H1 (cell line): ENCODE measurements around the gene SCN8A. TPM values are rescaled to one million over a fixed set of nuclear protein-coding genes. Genes with fewer than 3 reads are reported as not detected.

Source experiments
- CTCF ChIA-PET: fragments of 300-600 bp; sonication (Branson Sonifier 250); formaldehyde crosslinking; loops from one replicate; lab custom pipeline; 2021; ENCODE audit not compliant: partially characterized antibody; lab: Charles Lee
- POLR2A ChIA-PET: fragments of 300-600 bp; sonication (Branson Sonifier 250); formaldehyde crosslinking; loops from one replicate; lab custom pipeline; 2021; ENCODE audit warnings: inconsistent platforms; ENCODE audit not compliant: partially characterized antibody; lab: Charles Lee
- DNase-seq, 2 experiments: peaks; one replicate each; pipeline versions ENCODE4 v3.0.0 to v3.0.0-alpha.2; 2010 to 2022; ENCODE audit warnings: low spot score in 2 of 2, low read depth in 1 of 2, mixed read lengths in 1 of 2
- FAIRE-seq: peaks from 2 replicates; lab custom pipeline; 2011; peaks lifted over from hg19 to GRCh38; lab: Jason Lieb, UNC
- H2AFZ ChIP-seq: 2 replicates; pipeline ENCODE4 v1.8.1; 2012; ENCODE audit warnings: low read length, inconsistent platforms
- H2AK5ac ChIP-seq: 2 replicates; pipeline ENCODE4 v1.6.1; 2013; ENCODE audit warnings: low read depth, low read length
- H2BK120ac ChIP-seq: replicated peaks from 2 replicates; pipeline ENCODE3; 2013; ENCODE audit warnings: low read depth, low read length, inconsistent platforms
- H2BK12ac ChIP-seq: 2 replicates; pipeline ENCODE4 v1.6.1; 2013; ENCODE audit warnings: low read depth, low read length
- H2BK15ac ChIP-seq: 2 replicates; pipeline ENCODE4 v1.6.1; 2013; ENCODE audit warnings: low read length
- H2BK20ac ChIP-seq: 2 replicates; pipeline ENCODE4 v1.6.1; 2013; ENCODE audit warnings: low read length
- H2BK5ac ChIP-seq: 2 replicates; pipeline ENCODE4 v1.6.1; 2013; ENCODE audit warnings: low read depth, low read length
- H3K14ac ChIP-seq: 2 replicates; pipeline ENCODE4 v1.6.1; 2013; ENCODE audit warnings: inconsistent platforms; ENCODE audit not compliant: insufficient read length
- H3K18ac ChIP-seq: 2 replicates; pipeline ENCODE4 v1.6.1; 2013; ENCODE audit warnings: low read length; ENCODE audit errors: extremely low read depth
- H3K23ac ChIP-seq: 2 replicates; pipeline ENCODE4 v1.6.1; 2013; ENCODE audit warnings: inconsistent platforms; ENCODE audit not compliant: insufficient read length
- H3K23me2 ChIP-seq: 2 replicates; pipeline ENCODE4 v1.6.1; 2013; ENCODE audit warnings: low read depth, low read length
- H3K27ac ChIP-seq: 2 replicates; pipeline ENCODE4 v1.6.1; 2011; ENCODE audit warnings: low read depth, low read length, inconsistent platforms
- H3K27me3 ChIP-seq, 4 experiments: replicated peaks in 1 of 4; 1 replicate in 1 of 4; 2 replicates in 3 of 4; pipeline versions ENCODE4 v1.6.1 to v1.8.1; 2011 to 2013; ENCODE audit warnings: low read length in 3 of 4, mild to moderate bottlenecking in 3 of 4, inconsistent platforms in 2 of 4, mixed read lengths in 2 of 4, moderate library complexity in 1 of 4; ENCODE audit not compliant: control insufficient read depth in 3 of 4, insufficient read depth in 3 of 4; ENCODE audit errors: extremely low read depth in 1 of 4
- H3K36me3 ChIP-seq, 4 experiments: 2 replicates each; pipeline versions ENCODE4 v1.6.1 to v1.8.1; 2011 to 2013; ENCODE audit warnings: mild to moderate bottlenecking in 4 of 4, low read length in 3 of 4, moderate library complexity in 2 of 4, control low read depth in 1 of 4, inconsistent platforms in 1 of 4; ENCODE audit not compliant: insufficient read depth in 4 of 4, control insufficient read depth in 2 of 4
- H3K4ac ChIP-seq: replicated peaks from 2 replicates; pipeline ENCODE3; 2013; ENCODE audit warnings: low read length, low read depth, mixed read lengths, inconsistent platforms; ENCODE audit not compliant: insufficient read length
- H3K4me1 ChIP-seq, 4 experiments: replicated peaks in 1 of 4; 1 replicate in 1 of 4; 2 replicates in 3 of 4; pipeline versions ENCODE4 v1.6.1 to v1.8.1; 2011 to 2013; ENCODE audit warnings: low read length in 3 of 4, inconsistent platforms in 2 of 4, mixed read lengths in 1 of 4; ENCODE audit not compliant: insufficient read depth in 4 of 4, control insufficient read depth in 3 of 4
- H3K4me2 ChIP-seq, 2 experiments: 2 replicates each; pipeline versions ENCODE4 v1.6.1 to v1.8.1; 2011 to 2013; ENCODE audit warnings: low read depth in 2 of 2, low read length in 2 of 2, control low read depth in 1 of 2, inconsistent platforms in 1 of 2, mild to moderate bottlenecking in 1 of 2; ENCODE audit not compliant: insufficient read depth in 1 of 2
- H3K4me3 ChIP-seq, 4 experiments: fragments of 200-600, 300-600 bp in 1 of 4; sonication (generic), shearing (Covaris generic), sonication (Bioruptor Twin) in 1 of 4; 2 replicates each; pipeline versions ENCODE4 v1.5.1 to v1.8.1; 2011 to 2016; ENCODE audit warnings: low read length in 4 of 4, low read depth in 3 of 4, control low read depth in 2 of 4, inconsistent platforms in 2 of 4, mild to moderate bottlenecking in 2 of 4, mixed read lengths in 1 of 4, moderate library complexity in 1 of 4; ENCODE audit not compliant: insufficient read depth in 2 of 4; ENCODE audit errors: extremely low read depth in 1 of 4
- H3K56ac ChIP-seq: replicated peaks from 2 replicates; pipeline ENCODE3; 2013; ENCODE audit warnings: low read depth, mild to moderate bottlenecking, mixed read lengths, low read length, inconsistent platforms; ENCODE audit not compliant: insufficient read length
- H3K79me1 ChIP-seq: 2 replicates; pipeline ENCODE4 v1.6.1; 2013; ENCODE audit warnings: low read depth, low read length, control low read depth
- H3K79me2 ChIP-seq, 2 experiments: 2 replicates each; pipeline versions ENCODE4 v1.6.1 to v1.8.1; 2012 to 2013; ENCODE audit warnings: low read length in 2 of 2, mild to moderate bottlenecking in 2 of 2, inconsistent platforms in 1 of 2; ENCODE audit not compliant: insufficient read depth in 2 of 2, control insufficient read depth in 1 of 2
- H3K9ac ChIP-seq, 4 experiments: replicated peaks in 1 of 4; 1 replicate in 1 of 4; 2 replicates in 3 of 4; pipeline versions ENCODE4 v1.6.1 to v1.8.1; 2011 to 2013; ENCODE audit warnings: low read depth in 3 of 4, low read length in 3 of 4, control low read depth in 2 of 4, mild to moderate bottlenecking in 2 of 4, moderate library complexity in 2 of 4, inconsistent platforms in 1 of 4; ENCODE audit errors: extremely low read depth in 1 of 4
- H3K9me3 ChIP-seq, 2 experiments: 2 replicates each; pipeline versions ENCODE4 v1.6.1 to v1.8.1; 2012 to 2013; ENCODE audit warnings: mild to moderate bottlenecking in 2 of 2, moderate library complexity in 2 of 2, control low read depth in 1 of 2, inconsistent platforms in 1 of 2, low read depth in 1 of 2, low read length in 1 of 2, mixed read lengths in 1 of 2; ENCODE audit not compliant: insufficient read depth in 2 of 2
- H4K20me1 ChIP-seq, 2 experiments: replicated peaks in 1 of 2; 2 replicates each; pipeline versions ENCODE3 to v1.8.1; 2011 to 2013; ENCODE audit warnings: inconsistent platforms in 2 of 2, low read length in 2 of 2, mild to moderate bottlenecking in 1 of 2; ENCODE audit not compliant: insufficient read depth in 2 of 2, control insufficient read depth in 1 of 2
- H4K5ac ChIP-seq: 2 replicates; pipeline ENCODE4 v1.6.1; 2013; ENCODE audit warnings: low read length, low read depth, mixed read lengths, inconsistent platforms; ENCODE audit not compliant: insufficient read length
- H4K8ac ChIP-seq: 2 replicates; pipeline ENCODE4 v1.8.0; 2013; ENCODE audit warnings: mild to moderate bottlenecking, moderate library complexity, low read length, inconsistent platforms; ENCODE audit not compliant: insufficient read depth; ENCODE audit errors: extremely low read depth
- H4K91ac ChIP-seq: replicated peaks from 2 replicates; pipeline ENCODE3; 2013; ENCODE audit warnings: low read length, mixed read lengths, inconsistent platforms; ENCODE audit not compliant: insufficient read length
- BACH1 ChIP-seq: IDR thresholded peaks from 2 replicates; pipeline ENCODE4 v1.6.1; 2012; ENCODE audit warnings: low read length, improper control_type of control experiment
- BRCA1 ChIP-seq: IDR thresholded peaks from 2 replicates; pipeline ENCODE4 v1.6.1; 2012; ENCODE audit warnings: low read depth, low read length, improper control_type of control experiment
- CHD1 ChIP-seq: IDR thresholded peaks from 2 replicates; pipeline ENCODE4 v1.6.1; 2012; ENCODE audit warnings: low read depth, low read length, improper control_type of control experiment
- EGR1 ChIP-seq: IDR thresholded peaks from 2 replicates; pipeline ENCODE4 v1.6.1; 2011; ENCODE audit warnings: low read depth, low read length, borderline replicate concordance
- EP300 ChIP-seq, 2 experiments: IDR thresholded peaks; 1 replicate in 1 of 2; 2 replicates in 1 of 2; pipeline ENCODE4 v1.6.1; 2011 to 2012; ENCODE audit warnings: low read depth in 2 of 2, low read length in 2 of 2, mild to moderate bottlenecking in 2 of 2, borderline replicate concordance in 1 of 2, inconsistent platforms in 1 of 2, moderate library complexity in 1 of 2
- FOSL1 ChIP-seq: IDR thresholded peaks from 2 replicates; pipeline ENCODE4 v1.6.1; 2011; ENCODE audit warnings: mild to moderate bottlenecking, low read depth, low read length, moderate library complexity; ENCODE audit not compliant: insufficient read depth
- HDAC2 ChIP-seq, 2 experiments: fragments of 300-600 bp in 1 of 2; sonication (generic) in 1 of 2; IDR thresholded peaks; 2 replicates each; pipeline ENCODE4 v1.6.1; 2011 to 2012; ENCODE audit warnings: low read depth in 2 of 2, low read length in 2 of 2, mild to moderate bottlenecking in 2 of 2, moderate library complexity in 2 of 2, borderline replicate concordance in 1 of 2, inconsistent platforms in 1 of 2
- KDM4A ChIP-seq: IDR thresholded peaks from one replicate; pipeline ENCODE4 v1.7.1; 2012; ENCODE audit warnings: low read depth, mild to moderate bottlenecking, moderate library complexity, low read length, inconsistent platforms; ENCODE audit not compliant: severe bottlenecking
- MAFK ChIP-seq: IDR thresholded peaks from 2 replicates; pipeline ENCODE4 v1.6.1; 2012; ENCODE audit warnings: low read depth, mild to moderate bottlenecking, improper control_type of control experiment, low read length
- POLR2AphosphoS5 ChIP-seq: IDR thresholded peaks from 2 replicates; pipeline ENCODE4 v1.6.1; 2011; ENCODE audit warnings: low read depth, low read length
- POU5F1 ChIP-seq: IDR thresholded peaks from 2 replicates; pipeline ENCODE4 v1.6.1; 2011; ENCODE audit warnings: low read depth, mild to moderate bottlenecking, low read length, moderate library complexity
- SP2 ChIP-seq: IDR thresholded peaks from 2 replicates; pipeline ENCODE4 v1.6.1; 2012; ENCODE audit warnings: mild to moderate bottlenecking, low read length, inconsistent platforms
- SP4 ChIP-seq: IDR thresholded peaks from 2 replicates; pipeline ENCODE4 v1.6.1; 2012; ENCODE audit warnings: low read length, inconsistent platforms
- TCF12 ChIP-seq: IDR thresholded peaks from 2 replicates; pipeline ENCODE4 v1.6.1; 2011; ENCODE audit warnings: low read depth, mild to moderate bottlenecking, low read length
- YY1 ChIP-seq: IDR thresholded peaks from 2 replicates; pipeline ENCODE4 v1.6.1; 2011; ENCODE audit warnings: low read depth, mild to moderate bottlenecking, low read length
- polyA plus RNA-seq, 7 experiments: library from polyadenylated mRNA; depleted of rRNA in 3 of 7; stranded (reverse) in 5 of 7; unstranded in 2 of 7; fragments of >200 nt in 5 of 7; fragments of 200-250 nt in 2 of 7; gene quantifications; 1 replicate in 5 of 7; 2 replicates in 1 of 7; 4 replicates in 1 of 7; pipeline versions ENCODE4 v1.2.1 to v1.2.3, GENCODE V29; 2011 to 2013; ENCODE audit warnings: missing spikeins in 2 of 7, mixed read lengths in 2 of 7
- total RNA-seq: library from RNA; stranded (reverse); fragmentation: NEBNext Ultra II Directional; extraction: Animal tissue kit (Norgen Biotek cat#: 25700); gene quantifications from 2 replicates; pipeline ENCODE4 v1.2.1, GENCODE V29; 2021

SCN8A gene
- total and polyA plus RNA-seq, 2 of the 8 experiments (the other 6 are each of a cell fraction or from before 2014, with no cell fraction given) = 6.3 to 10.7 TPM

- no peak overlapping the region for H2BK5ac ChIP-seq
- no peak overlapping the region for H3K56ac ChIP-seq
- no peak overlapping the region for H2BK15ac ChIP-seq
- H3K4me3 ChIP-seq = no peak overlapping the region
- no peak overlapping the region; a peak in 1 of 4 replicates for H3K4me2 ChIP-seq
- peaks cover 3% of the 10 kb centered on the region for H3K23me2 ChIP-seq
- H3K79me1 ChIP-seq = no peaks in the 10 kb centered on the region
- H3K4ac ChIP-seq = no peak overlapping the region
- H4K5ac ChIP-seq = no peak overlapping the region
- H3K23ac ChIP-seq = no peak overlapping the region
- H3K79me2 ChIP-seq = no peaks in the 10 kb centered on the region
- H3K9ac ChIP-seq = no peak overlapping the region
- ChIA-PET POLR2A (no interaction called here), CTCF (interaction anchor here (1.4 kb wide), 1 partner anchor 91 kb away, joined by 3 read pairs; no protein-coding TSS in a partner anchor)
- no peaks in the 10 kb centered on the region; a peak in 1 of 7 replicates for H3K4me1 ChIP-seq
- H3K27me3 ChIP-seq = no peaks in the 10 kb centered on the region
- no peaks in the 10 kb centered on the region for H3K9me3 ChIP-seq
- H2AFZ ChIP-seq = no peak overlapping the region
- peaks cover 0 to 8% (median 3%) of the 10 kb centered on the region in 4 experiments; a peak in 3 of 8 replicates for H3K36me3 ChIP-seq
- DNase-seq (no peak), FAIRE-seq (no peak)
- H3K14ac ChIP-seq = no peak overlapping the region
- no peak overlapping the region for H2BK20ac ChIP-seq
- no peak overlapping the region for H2BK12ac ChIP-seq
- no peak overlapping the region for H3K27ac ChIP-seq
- no peak overlapping the region for H3K18ac ChIP-seq
- TF ChIP-seq FOSL1 = no peak
- TF ChIP-seq SP4 = no peak
- TF ChIP-seq YY1 = no peak
- no peak for TF ChIP-seq TCF12
- TF ChIP-seq EP300 (IDR thresholded peaks at IDR 0.05; ENCODE audit: borderline replicate concordance in 1 of 2, low read depth in 2 of 2, low read length in 2 of 2) = no peak
- no peak for TF ChIP-seq POU5F1
- no peak for TF ChIP-seq POLR2AphosphoS5
- no peak for TF ChIP-seq CHD1
- no peak for TF ChIP-seq HDAC2 (IDR thresholded peaks at IDR 0.05; ENCODE audit: borderline replicate concordance in 1 of 2, low read depth in 2 of 2, low read length in 2 of 2)
- TF ChIP-seq MAFK = no peak
- no peak for TF ChIP-seq BRCA1
- TF ChIP-seq EGR1 = no peak
- no peak for TF ChIP-seq SP2
- TF ChIP-seq KDM4A = no peak
- no peak for TF ChIP-seq BACH1
- no peak overlapping the region for H2AK5ac ChIP-seq
- no peak overlapping the region for H4K8ac ChIP-seq
- H2BK120ac ChIP-seq = no peak overlapping the region
- H4K20me1 ChIP-seq = peaks cover 0 to 3% of the 10 kb centered on the region in 2 experiments
- H4K91ac ChIP-seq = no peak overlapping the region
Observed at GRCh38 chr12:51722431-51722830, 131.4 kb downstream of the SCN8A start.
